Measurements from ENCODE around the gene DAPK3. TPM values are rescaled to one million over a fixed set of nuclear protein-coding genes. Genes with fewer than 3 reads are reported as not detected.
"Not testable (repeated sequence)": the region's sequence is repeated elsewhere in the genome, so short reads cannot be mapped to it uniquely, and the experiment has no call there.

DAPK3 gene
- total RNA-seq, 4 donors from 2014 or later = 75.6 to 90.9 (median 82.2) TPM

- intact Hi-C loops (cut with DNase I; ENCODE audit: low total_unique reads) = no loop called here
- no peak overlapping the region for H3K4me3 ChIP-seq (ENCODE audit: low read depth, poor library complexity, severe bottlenecking)
- no peak for DNase-seq (ENCODE audit: low spot score in 2 of 2)
- TF ChIP-seq CTCF (IDR thresholded peaks at IDR 0.05) (no peak), POLR2A (IDR thresholded peaks at IDR 0.05) (no peak)
- WGBS, 2 donors = 78 to 84% methylated on average over 8 of the region's 8 CpGs
Measured at GRCh38 chr19:3942790-3943409, 28.0 kb downstream of the DAPK3 start.

GRCh38 chr19:3938300-3938950 is 32.5 kb downstream of the DAPK3 start:
- DNase-seq (ENCODE audit: low spot score in 2 of 2); H3K4me3 ChIP-seq (ENCODE audit: low read depth, poor library complexity, severe bottlenecking); intact Hi-C loops (cut with DNase I; ENCODE audit: low total_unique reads): not testable (repeated sequence)
- 81 to 85% methylated on average over 12 to 22 of the region's 22 CpGs for WGBS, 2 donors

- TF ChIP-seq POLR2A (IDR thresholded peaks at IDR 0.05) = no peak
- TF ChIP-seq CTCF (IDR thresholded peaks at IDR 0.05) = no peak
- no peak for DNase-seq (ENCODE audit: low spot score in 2 of 2)
- 76 to 78% methylated on average over 26 to 27 of the region's 29 CpGs for WGBS, 2 donors
- H3K4me3 ChIP-seq (ENCODE audit: low read depth, poor library complexity, severe bottlenecking) = no peak overlapping the region
- intact Hi-C loops (cut with DNase I; ENCODE audit: low total_unique reads) = no loop called here
Measured at GRCh38 chr19:3936506-3937442, 34.1 kb downstream of the DAPK3 start.

GRCh38 chr19:3932931-3933810 is 37.7 kb downstream of the DAPK3 start, which contains the start of gene NMRK2:
NMRK2 (plus strand) TSS chr19:3933069; CDS start chr19:3933672, 603 bp downstream.
- WGBS, 2 donors = 2 to 3% methylated on average over 21 to 41 of the region's 51 CpGs

GRCh38 chr19:3931041-3931440 is 39.9 kb downstream of the DAPK3 start:
- WGBS, 2 donors = 68 to 70% methylated on average over 6 to 8 of the region's 8 CpGs
- intact Hi-C loops (cut with DNase I; ENCODE audit: low total_unique reads) = no loop called here

More at GRCh38 chr19:3932931-3933810, 37.7 kb downstream of the DAPK3 start, which contains the start of gene NMRK2:
- no peak for DNase-seq (ENCODE audit: low spot score in 2 of 2)
- H3K4me3 ChIP-seq (ENCODE audit: low read depth, poor library complexity, severe bottlenecking) = no peak within 1 kb of the TSS
- TF ChIP-seq POLR2A (IDR thresholded peaks at IDR 0.05) (no peak), CTCF (IDR thresholded peaks at IDR 0.05) (no peak)
- intact Hi-C loops (cut with DNase I; ENCODE audit: low total_unique reads) = no loop called here

More at GRCh38 chr19:3931041-3931440, 39.9 kb downstream of the DAPK3 start:
- H3K4me3 ChIP-seq (ENCODE audit: low read depth, poor library complexity, severe bottlenecking) = no peak overlapping the region
- TF ChIP-seq CTCF (IDR thresholded peaks at IDR 0.05) (no peak), POLR2A (IDR thresholded peaks at IDR 0.05) (no peak)
- no peak for DNase-seq (ENCODE audit: low spot score in 2 of 2)
